HL-60 (cell line): ENCODE measurements around the gene SNRNP70.
"Not testable (repeated sequence)": the region's sequence is repeated elsewhere in the genome, so short reads cannot be mapped to it uniquely, and the experiment has no call there.

Experiments
- CTCF ChIP-seq: IDR thresholded peaks from one replicate; pipeline ENCODE4 v1.5.1; 2011; ENCODE audit warnings: low read length, control low read depth, inconsistent platforms; ENCODE audit not compliant: insufficient read depth
- GABPA ChIP-seq: IDR thresholded peaks from 2 replicates; pipeline ENCODE4 v1.6.1; 2012; ENCODE audit warnings: low read depth
- POLR2AphosphoS5 ChIP-seq: IDR thresholded peaks from 2 replicates; pipeline ENCODE4 v1.6.1; 2012; ENCODE audit warnings: low read depth
- REST ChIP-seq: IDR thresholded peaks from 2 replicates; pipeline ENCODE4 v1.6.1; 2012; ENCODE audit warnings: low read depth; ENCODE audit not compliant: insufficient replicate concordance
- SPI1 ChIP-seq: IDR thresholded peaks from 2 replicates; pipeline ENCODE4 v1.6.1; 2012; ENCODE audit warnings: low read depth, mild to moderate bottlenecking, borderline replicate concordance

- not testable (repeated sequence) for TF ChIP-seq CTCF, POLR2AphosphoS5, GABPA, REST, SPI1
Measured at GRCh38 chr19:49127225-49127624, 42.0 kb downstream of the SNRNP70 start.
